ENCODE data around the gene SNX9. TPM values are rescaled to one million over a fixed set of nuclear protein-coding genes. Genes with fewer than 3 reads are reported as not detected.
"Not testable (repeated sequence)": the region's sequence is repeated elsewhere in the genome, so short reads cannot be mapped to it uniquely, and the experiment has no call there.

SNX9 gene
- total RNA-seq, 1 donor from 2014 or later, result 25.0 TPM

DNA sequence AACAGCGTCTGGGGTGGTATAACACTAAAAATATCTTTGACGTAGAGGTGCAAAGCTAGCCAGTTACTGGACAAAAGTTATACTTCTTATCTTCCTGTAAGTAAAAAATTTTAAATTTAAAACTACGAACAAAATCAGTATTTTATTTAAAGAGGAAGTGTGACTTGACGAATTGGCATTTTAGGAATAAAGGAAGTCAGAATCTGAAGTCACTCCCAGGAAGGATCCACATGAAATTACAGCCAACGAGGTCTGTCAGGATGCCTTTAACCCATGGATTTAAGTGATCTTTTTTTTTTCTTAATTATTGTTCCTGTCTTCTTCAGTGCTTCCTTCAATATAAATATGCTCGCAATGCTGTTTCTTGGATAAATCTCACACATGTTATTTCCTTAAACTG is 27.2 kb upstream of the SNX9 start:
- intact Hi-C loops (cut with DNase I), result no loop called here
- DNase-seq, result no peak
- Histone ChIP-seq H3K27ac (no peak overlapping the region), H3K9me3 (no peaks in the 10 kb centered on the region), H3K4me1 (no peaks in the 10 kb centered on the region), H3K36me3 (no peaks in the 10 kb centered on the region), H3K4me3 (no peak overlapping the region), H3K27me3 (peaks cover 5% of the 10 kb centered on the region)
- no peak for ATAC-seq
- TF ChIP-seq, protein P1, sequence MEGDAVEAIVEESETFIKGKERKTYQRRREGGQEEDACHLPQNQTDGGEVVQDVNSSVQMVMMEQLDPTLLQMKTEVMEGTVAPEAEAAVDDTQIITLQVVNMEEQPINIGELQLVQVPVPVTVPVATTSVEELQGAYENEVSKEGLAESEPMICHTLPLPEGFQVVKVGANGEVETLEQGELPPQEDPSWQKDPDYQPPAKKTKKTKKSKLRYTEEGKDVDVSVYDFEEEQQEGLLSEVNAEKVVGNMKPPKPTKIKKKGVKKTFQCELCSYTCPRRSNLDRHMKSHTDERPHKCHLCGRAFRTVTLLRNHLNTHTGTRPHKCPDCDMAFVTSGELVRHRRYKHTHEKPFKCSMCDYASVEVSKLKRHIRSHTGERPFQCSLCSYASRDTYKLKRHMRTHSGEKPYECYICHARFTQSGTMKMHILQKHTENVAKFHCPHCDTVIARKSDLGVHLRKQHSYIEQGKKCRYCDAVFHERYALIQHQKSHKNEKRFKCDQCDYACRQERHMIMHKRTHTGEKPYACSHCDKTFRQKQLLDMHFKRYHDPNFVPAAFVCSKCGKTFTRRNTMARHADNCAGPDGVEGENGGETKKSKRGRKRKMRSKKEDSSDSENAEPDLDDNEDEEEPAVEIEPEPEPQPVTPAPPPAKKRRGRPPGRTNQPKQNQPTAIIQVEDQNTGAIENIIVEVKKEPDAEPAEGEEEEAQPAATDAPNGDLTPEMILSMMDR (IDR thresholded peaks at IDR 0.05), result no peak

DNA sequence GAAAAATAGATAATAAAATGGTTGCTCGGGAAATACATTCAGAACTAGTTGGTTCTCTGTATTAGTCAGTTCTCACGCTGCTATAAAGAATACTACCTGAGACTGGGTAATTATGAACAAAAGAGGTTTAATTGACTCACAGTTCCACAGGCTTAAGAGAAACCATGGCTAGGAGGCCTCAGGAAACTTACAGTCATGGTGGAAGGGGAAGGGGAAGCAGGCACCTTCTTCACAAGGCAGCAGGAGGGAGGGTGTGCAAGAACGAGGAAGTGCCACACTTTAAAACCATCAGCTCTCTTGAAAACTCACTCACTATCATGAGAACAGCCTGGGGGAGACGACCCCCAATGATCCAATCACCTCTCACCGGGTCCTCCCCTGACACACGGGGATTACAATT is 24.2 kb upstream of the SNX9 start:
- Histone ChIP-seq H3K4me1 (no peaks in the 10 kb centered on the region), H3K9me3 (no peaks in the 10 kb centered on the region), H3K27ac (no peak overlapping the region), H3K4me3 (no peak overlapping the region), H3K27me3 (peaks cover 11% of the 10 kb centered on the region), H3K36me3 (no peaks in the 10 kb centered on the region)
- no peak for ATAC-seq
- DNase-seq, result no peak
- intact Hi-C loops (cut with DNase I), result no loop called here
- TF ChIP-seq, protein P1 (IDR thresholded peaks at IDR 0.05), result no peak

DNA sequence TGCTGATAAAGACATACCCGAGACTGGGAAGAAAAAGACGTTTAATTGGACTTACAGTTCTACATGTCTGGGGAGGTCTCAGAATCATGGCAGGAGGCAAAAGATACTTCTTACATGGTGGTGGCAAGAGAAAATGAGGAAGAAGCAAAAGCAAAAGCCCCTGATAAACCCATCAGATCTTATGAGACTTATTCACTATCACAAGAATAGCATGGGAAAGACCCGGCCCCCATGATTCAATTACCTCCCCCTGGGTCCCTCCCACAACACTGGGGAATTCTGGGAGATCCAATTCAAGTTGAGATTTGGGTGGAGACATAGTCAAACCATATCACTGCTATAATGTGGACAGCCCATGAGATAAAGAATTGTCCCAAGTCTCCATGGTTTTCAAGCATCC is 23.5 kb upstream of the SNX9 start:
- intact Hi-C loops (cut with DNase I); DNase-seq: not testable (repeated sequence)

DNA sequence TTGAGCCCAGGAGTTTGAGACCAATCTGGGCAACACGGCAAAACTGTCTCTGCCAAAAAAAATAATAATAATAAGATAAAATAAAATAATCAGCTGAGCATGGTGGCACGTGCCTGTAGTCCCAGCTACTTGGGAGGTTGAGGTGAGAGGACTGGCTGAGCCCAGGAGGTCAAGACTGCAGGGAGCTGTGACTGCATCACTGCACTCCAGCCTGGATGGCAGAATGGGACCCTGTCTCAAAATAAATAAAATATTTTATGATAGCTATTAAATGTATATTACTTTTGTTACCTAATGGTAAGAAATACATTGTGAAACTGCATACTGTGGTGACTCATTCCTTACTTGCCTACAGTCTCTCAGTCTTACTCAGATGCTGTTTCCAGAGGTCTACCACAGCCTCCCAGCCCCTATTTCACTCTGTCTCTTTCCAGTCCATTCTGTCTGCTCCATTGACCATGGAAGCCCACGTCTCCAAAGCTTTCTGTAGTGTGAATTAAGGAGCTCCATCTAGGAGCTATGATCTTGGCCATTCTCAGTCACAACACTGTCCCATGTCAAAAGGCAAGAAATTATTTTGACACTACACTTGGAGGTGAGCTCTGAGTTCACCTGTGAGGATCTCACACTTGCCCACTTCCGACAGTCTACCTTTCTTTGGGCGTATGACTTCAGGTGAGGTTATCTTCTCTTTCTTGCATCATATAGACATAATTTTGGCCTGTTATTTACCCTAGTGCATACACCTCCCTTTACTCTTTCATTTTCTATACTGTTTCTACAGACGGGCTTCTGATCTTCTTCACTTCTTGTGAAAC is 22.4 kb upstream of the SNX9 start:
- H3K4me1 ChIP-seq, result no peaks in the 10 kb centered on the region
- ATAC-seq (no peak), DNase-seq (no peak)
- H3K27me3 ChIP-seq, result peaks cover 11% of the 10 kb centered on the region
- intact Hi-C loops (cut with DNase I), result no loop called here
- H3K4me3 ChIP-seq, result no peak overlapping the region
- H3K36me3 ChIP-seq, result no peaks in the 10 kb centered on the region
- no peak overlapping the region for H3K27ac ChIP-seq
- TF ChIP-seq, protein P1 (IDR thresholded peaks at IDR 0.05), result no peak
- no peaks in the 10 kb centered on the region for H3K9me3 ChIP-seq

More for the DNA sequence above, 23.5 kb upstream of the SNX9 start:
- not testable (repeated sequence) for ATAC-seq, H3K4me3 ChIP-seq, H3K4me1 ChIP-seq, H3K9me3 ChIP-seq, H3K36me3 ChIP-seq, H3K27ac ChIP-seq
- H3K27me3 ChIP-seq, result peaks cover 11% of the 10 kb centered on the region

DNA sequence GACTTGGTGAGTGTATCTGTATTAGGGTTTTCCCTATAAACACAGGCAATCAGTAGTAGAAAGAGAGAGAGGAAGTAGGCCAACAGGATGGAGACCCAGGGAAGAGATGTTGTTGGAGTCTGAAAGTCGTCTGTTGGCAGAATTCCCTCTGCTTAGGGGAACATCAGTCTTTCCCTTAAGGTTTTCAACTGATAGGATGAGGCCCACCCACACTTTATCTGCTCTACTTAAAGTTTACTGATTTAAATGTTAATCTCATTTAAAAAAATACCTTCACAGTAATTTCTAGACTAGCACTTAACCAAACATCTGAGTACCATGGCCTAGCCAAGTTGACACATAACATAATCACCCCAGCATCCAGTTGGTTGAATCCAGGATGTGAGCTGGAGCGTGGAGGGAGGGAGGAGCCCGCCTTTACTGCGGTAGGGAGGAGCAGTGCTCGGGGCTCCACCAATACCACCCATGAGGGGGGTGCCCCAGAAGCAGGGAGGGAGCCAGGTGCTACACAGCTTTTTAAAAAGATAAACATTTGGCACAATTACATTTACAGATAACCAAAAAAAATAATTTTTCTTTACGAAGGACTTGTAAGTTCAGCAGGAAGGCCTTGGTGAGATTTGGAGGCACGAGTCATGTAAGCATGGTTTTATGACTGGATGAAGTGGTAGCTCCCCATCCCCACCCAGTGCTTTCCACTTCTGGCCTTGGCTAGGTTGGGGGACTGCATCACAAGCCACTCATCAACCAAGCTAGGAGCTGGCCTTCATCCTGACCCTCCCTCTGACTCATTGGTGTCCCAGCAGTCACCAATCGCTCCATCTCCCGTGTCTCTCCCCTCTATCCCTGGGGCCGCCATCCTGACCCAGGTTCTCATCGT is 18.4 kb upstream of the SNX9 start:
- intact Hi-C loops (cut with DNase I), result no loop called here
- DNase-seq (no peak), ATAC-seq (no peak)
- no peaks in the 10 kb centered on the region for H3K4me1 ChIP-seq
- no peak overlapping the region for H3K4me3 ChIP-seq
- peaks cover 11% of the 10 kb centered on the region for H3K27me3 ChIP-seq
- TF ChIP-seq, protein P1 (IDR thresholded peaks at IDR 0.05), result no peak
- H3K9me3 ChIP-seq, result no peaks in the 10 kb centered on the region
- no peak overlapping the region for H3K27ac ChIP-seq
- H3K36me3 ChIP-seq, result no peaks in the 10 kb centered on the region

Data from upper lobe of right lung (tissue), 1 donor.